ENCODE measurements around the gene C17orf50.

Gene C17orf50

DNA sequence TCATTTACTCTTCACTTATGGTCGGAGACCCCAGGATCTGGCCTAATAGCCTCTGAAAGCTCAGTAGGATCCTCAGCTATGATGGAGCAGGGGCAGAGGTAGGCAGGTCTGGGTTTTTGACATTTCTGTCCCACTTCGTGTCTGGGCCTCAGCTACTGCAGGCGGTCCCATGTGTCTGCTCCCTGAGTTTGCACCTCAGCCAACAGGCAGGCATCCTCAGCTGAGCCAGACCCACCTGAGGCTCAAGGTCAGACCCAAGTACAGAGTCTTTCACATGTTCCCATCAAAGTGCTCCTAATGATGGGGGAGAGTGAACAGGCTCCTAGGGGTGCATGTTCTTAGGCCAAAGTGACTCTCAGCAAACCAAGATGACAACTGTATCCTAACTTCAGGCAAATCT lies 32.1 kb upstream of the C17orf50 start:
- no peak for DNase-seq (ENCODE audit: low read depth)
- TF ChIP-seq, protein P1, sequence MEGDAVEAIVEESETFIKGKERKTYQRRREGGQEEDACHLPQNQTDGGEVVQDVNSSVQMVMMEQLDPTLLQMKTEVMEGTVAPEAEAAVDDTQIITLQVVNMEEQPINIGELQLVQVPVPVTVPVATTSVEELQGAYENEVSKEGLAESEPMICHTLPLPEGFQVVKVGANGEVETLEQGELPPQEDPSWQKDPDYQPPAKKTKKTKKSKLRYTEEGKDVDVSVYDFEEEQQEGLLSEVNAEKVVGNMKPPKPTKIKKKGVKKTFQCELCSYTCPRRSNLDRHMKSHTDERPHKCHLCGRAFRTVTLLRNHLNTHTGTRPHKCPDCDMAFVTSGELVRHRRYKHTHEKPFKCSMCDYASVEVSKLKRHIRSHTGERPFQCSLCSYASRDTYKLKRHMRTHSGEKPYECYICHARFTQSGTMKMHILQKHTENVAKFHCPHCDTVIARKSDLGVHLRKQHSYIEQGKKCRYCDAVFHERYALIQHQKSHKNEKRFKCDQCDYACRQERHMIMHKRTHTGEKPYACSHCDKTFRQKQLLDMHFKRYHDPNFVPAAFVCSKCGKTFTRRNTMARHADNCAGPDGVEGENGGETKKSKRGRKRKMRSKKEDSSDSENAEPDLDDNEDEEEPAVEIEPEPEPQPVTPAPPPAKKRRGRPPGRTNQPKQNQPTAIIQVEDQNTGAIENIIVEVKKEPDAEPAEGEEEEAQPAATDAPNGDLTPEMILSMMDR (IDR thresholded peaks at IDR 0.05; ENCODE audit: low read depth, low read length, missing control alignments), result no peak

DNA sequence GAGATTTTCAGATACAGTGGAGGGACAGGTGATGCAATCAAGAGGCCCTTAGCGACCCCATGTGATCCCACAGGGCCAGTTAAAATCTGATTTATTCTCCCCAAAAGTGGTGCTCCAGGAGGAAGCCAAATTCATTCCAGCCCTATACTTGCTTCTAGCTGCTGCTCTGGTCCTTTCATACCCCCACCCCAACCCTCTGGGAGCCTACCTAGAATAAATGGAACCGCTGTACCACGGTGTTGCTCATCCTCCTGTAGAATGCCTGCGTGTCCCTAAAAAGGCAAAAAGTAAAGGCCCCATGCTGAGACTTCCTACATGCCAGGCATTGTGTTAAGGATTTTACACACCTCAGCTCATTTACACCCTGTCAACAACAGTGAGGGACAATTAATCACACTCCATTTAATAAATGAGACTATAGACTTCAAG lies 31.3 kb upstream of the C17orf50 start:
- H3K4me3 ChIP-seq (ENCODE audit: low read depth, low read length), result no peak overlapping the region
- no peak for DNase-seq (ENCODE audit: low read depth)
- TF ChIP-seq, protein P1 (IDR thresholded peaks at IDR 0.05; ENCODE audit: low read depth, low read length, missing control alignments), result no peak

More for the DNA sequence above, 32.1 kb upstream of the C17orf50 start:
- H3K4me3 ChIP-seq (ENCODE audit: low read depth, low read length), result no peak overlapping the region

DNA sequence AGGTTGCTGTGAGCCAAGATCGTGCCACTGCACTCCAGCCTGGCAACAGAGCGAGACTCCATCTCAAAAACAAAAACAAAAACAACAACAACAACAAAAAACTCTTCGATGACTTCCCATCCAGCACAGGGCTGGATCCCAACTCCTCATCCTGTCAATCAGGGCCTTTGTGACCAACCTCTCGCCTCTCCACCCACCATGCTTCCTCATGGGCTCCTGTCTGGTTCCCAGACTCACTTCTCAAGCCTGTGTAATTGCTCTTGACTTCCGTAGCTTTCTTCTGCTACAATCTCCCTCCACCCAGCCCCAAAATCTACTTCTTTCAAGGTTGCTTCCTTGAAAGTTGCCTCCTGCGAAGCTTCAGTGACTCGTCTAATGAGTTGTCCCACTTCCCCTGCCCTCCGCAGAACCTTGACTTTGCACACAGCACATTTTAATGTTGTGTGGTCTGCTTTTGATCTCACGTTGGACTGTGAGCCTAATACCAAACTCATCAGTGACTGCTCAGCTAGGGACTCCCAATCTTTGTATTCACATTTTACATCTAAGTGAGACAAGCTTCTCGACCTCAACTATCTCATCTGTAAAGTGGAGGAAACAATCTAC lies 30.2 kb upstream of the C17orf50 start:
- DNase-seq (ENCODE audit: low read depth), result no peak
- no peak overlapping the region for H3K4me3 ChIP-seq (ENCODE audit: low read depth, low read length)
- TF ChIP-seq, protein P1 (IDR thresholded peaks at IDR 0.05; ENCODE audit: low read depth, low read length, missing control alignments), result no peak

DNA sequence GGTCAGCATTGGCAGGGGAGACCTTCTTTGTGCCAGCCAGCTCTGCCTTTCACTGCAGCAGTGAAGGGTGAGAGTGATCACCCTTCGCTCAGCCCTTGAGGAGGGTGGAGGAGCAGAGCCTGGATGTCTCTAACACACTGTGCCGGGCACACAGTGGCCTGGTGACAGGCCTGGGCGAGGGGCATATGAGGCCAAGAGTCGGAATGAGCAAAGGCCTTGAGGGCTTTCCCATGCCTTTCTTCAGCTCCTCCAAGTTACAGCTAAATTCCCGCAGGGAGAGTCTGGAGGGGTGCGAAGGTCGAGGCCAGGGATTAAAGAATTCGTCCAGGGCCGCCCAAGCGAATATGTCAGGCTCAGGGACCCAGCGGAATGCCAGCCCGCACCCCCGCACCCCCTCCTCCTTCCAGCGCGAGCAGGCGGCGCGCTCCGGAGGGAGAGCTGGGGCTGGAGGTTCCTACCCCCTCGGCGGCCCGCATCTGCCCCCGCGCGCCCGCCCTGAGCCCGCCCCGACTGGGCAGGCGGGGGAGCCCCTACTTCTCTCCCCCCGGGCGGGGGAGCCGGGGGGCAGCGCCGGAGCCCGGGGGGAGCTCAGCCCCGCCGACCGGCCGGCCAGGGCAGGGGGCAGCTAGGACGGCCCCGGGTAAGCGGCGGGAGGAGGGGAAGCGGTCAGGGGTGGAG lies 29.3 kb upstream of the C17orf50 start, which contains the start of gene RASL10B:
Gene RASL10B, plus strand, starts transcription at position 401 of the 678 bp plus-strand sequence. CDS start 3,546 bp downstream, outside the sequence.
- TF ChIP-seq, protein P1 (IDR thresholded peaks at IDR 0.05; ENCODE audit: low read depth, low read length, missing control alignments), result no peak
- DNase-seq (ENCODE audit: low read depth), result no peak
- H3K4me3 ChIP-seq (ENCODE audit: low read depth, low read length), result no peak within 1 kb of the TSS

DNA sequence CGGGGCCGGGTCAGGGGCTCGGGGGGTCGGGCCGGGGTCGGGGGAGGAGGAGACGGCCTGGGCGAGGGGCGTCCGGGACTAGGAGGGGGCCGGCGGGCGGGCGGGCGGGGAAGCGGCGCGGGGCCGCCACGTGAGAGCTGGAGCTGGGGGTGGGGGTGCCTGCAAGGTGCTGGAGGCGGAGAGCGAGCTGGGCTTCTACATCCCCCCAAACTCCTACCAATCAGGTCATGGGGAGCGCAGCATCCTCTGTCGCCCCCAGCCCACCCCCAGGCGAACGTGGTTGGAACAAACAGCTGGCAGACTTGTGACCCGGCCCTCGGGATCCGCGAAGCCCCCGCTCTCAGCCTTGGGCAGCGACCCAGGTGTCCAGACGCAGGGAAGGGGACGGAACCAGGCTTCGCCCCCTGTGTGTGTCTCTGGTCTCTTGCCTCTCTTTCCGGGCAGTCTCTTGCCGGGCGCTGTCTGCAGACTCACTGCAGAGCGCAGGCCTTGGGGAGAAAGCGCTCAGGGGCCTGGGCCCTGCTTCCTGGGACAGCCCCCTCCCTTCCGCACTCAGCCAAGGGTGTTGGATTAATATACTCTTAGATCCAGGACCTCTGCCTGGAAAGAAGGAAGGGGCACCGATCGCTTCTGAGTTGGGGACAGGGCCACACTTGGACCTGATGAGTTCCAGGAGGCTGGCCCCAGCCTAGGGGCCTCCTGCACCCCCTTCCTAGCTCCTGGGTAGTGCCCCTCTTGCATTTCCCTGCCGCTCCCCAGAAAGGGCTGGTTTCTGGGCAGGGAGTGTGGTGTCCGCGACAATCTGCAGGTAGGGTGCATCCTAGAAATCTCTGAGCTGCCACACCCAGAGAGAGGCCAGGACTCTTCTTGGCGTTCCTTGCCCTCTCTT lies 28.5 kb upstream of the C17orf50 start:
- TF ChIP-seq, protein P1 (IDR thresholded peaks at IDR 0.05; ENCODE audit: low read depth, low read length, missing control alignments), result no peak
- DNase-seq (ENCODE audit: low read depth), result no peak
- H3K4me3 ChIP-seq (ENCODE audit: low read depth, low read length), result no peak overlapping the region

DNA sequence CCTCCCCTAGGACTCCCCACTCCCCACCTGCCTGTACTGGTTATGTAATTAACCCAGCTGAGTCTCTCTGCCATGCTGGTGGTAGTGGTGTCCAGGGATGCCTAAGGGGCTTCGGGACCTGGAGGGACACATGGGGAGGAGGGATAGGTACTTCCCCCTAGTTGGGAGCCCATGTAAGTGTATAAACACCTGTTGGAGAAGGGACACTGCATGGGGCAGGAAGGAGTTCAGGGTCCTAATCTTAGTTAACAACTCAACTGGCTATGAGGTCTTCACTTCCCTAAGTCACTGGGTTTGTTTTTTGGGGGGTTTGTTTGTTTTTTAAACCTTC lies 27.9 kb upstream of the C17orf50 start:
- TF ChIP-seq, protein P1 (IDR thresholded peaks at IDR 0.05; ENCODE audit: low read depth, low read length, missing control alignments), result no peak
- no peak overlapping the region for H3K4me3 ChIP-seq (ENCODE audit: low read depth, low read length)
- no peak for DNase-seq (ENCODE audit: low read depth)

Measured in GM12864 (cell line).